ENCODE results near the gene PWP1.

The PWP1 gene

DNA sequence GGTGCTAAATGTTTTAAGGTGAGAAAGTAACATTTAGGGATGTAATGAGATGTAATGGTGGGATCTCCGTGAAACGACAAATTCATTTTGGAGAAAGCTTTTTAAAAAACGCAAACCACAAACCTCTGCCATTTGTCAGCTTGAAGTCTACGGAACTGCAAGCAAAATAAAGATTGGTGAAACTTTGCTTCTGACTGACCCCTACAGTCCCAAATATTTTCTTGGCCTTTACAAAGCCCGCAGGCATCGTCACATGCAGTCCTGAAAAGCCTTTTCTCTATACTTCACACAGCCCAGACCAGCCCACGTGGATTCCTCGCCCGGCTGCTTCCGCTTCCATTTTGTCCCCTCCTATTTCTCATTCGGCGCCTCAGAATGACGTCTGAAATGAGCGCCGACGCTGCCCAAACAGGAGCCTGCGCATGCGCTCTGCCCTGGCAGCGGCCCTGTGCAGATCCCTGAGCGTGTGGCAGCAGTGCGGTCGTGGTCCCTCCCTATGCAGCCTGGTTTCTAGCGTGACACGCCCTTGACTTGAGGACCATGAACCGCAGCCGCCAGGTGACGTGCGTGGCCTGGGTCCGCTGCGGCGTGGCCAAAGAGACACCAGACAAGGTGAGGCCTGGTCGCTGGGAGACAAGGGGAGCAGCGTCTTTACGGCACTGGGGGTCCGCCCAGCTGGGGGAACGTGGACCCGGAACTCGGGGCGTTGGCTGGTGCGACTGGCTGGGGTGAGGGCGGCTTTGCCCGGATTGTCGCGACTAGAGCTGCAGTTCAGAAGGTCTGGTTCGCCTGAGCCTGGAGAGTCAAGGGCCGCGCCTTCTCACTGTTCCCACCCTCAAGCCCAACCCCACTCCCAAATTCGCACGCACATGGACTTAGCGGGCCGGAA, at the start of gene PWP1:
Gene PWP1, plus strand, starts transcription at position 440 of the 889 bp plus-strand sequence. Its CDS starts 101 bp downstream, at position 541.
- peak; percentile 89 to 92 (median 91) for DNase-seq (ENCODE audit: low read depth in 3 of 3)

DNA sequence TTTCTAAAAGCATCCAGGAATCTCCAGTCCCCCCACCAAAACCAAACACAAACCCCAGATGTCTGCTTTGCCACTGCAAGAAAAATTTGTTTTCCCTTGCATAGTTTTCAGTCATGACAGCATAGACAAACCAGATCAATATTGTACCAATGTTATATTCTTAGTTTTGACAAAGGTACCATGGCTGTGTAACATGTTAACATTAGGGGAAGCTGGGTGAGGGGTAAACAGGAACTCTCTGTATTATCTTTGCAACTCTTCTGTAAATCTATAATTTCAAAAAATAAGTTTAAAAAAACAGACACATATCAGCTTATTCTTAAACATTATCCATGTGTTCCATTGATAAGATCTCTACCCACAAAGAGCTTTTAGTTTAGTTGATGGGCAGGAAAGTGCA, 44.4 kb upstream of the PWP1 start:
- DNase-seq (ENCODE audit: low read depth in 3 of 3) = no peak

DNA sequence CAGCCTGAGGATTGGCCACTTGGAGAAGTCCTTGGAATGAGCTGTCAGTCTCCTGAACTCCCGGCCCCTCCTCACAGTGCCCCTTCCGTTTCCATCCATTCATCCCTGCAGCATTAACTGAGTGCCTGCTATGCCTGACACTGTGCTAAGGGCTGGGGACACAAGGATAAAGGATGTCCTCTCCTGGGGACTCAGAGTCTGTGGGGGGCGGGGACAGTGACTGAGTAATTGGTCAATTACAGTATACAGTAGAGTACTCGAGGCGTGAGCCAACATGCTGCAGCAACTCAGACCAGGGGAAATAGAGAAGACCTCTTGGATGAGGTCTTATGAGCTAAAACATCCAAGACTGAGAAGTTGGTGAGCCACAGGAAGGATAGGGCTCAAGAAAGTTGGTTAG, 43.4 kb upstream of the PWP1 start:
- DNase-seq (ENCODE audit: low read depth in 3 of 3) = no peak

DNA sequence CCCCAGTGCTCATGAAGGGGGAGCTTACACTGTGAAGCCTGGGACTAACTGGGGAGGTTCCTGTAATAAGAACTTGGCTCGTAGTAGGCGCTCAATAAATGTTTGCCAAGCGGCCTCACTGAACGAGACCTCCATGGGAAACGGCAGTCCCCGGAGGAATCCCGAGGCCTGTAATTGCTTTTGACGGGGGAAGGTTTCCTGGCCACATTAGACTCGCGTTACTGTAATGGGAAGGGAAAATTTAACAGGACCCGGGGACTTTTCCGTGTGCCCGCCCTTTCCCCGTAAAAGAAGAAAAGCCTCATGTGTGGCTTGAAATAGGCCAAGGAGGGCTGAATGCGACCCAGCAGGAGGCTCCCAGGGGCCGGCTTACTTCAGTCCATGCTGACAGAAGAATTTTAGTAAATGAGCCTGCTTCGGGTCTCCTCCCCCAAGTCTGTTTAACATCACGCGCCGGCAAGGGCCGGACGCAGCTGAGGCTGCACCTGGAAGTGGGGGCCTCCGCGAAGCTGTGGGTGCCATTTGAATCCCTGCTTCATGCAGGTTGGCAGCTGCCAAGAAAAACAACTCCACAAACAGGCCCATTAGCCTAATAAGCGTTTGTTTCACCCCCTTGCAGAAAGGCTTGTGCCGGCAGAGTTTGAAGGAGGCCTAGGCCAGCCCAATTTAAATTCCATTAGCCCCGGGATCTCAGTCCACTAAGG, 39.8 kb upstream of the PWP1 start:
- DNase-seq (ENCODE audit: low read depth in 3 of 3) = no peak

DNA sequence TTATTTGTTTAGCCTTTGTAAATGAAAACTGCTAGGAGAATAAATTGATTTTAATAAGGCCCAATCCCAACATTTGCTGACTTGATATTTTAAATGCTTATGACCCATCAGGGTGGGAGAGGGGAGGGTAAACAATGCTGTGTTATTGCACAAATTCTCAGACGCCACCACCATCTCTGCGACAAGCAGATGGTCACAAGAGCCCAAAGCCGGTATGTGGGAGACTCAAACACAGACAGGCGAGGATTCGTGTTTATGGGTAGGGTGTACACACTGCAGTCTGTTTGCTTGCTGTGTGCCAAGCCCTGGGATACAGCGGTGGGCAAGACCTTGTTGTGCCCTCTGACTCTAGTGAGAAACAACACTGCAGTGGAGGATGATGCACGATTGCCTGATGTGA, 39.2 kb upstream of the PWP1 start:
- no peak for DNase-seq (ENCODE audit: low read depth in 3 of 3)

DNA sequence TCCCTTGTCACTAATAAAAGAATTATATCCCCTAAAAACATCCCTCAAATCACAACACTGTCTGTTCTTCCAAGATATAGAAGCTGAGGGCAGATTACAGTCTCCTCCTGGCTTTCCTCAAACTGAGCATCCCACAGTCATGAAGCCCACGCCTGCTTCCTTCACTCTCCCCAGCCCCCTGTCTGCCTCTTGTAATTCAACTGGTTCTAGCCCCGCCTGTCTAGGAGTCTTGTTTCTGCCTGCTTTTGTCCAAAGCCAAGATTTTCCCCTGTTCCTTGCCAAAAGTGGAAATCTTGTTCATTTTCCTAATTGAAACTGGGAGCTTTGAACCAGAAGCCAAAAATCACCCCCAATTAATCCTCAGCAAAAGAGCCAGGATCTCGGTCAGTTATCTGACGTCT, 35.9 kb upstream of the PWP1 start:
- DNase-seq (ENCODE audit: low read depth in 3 of 3) = no peak

DNA sequence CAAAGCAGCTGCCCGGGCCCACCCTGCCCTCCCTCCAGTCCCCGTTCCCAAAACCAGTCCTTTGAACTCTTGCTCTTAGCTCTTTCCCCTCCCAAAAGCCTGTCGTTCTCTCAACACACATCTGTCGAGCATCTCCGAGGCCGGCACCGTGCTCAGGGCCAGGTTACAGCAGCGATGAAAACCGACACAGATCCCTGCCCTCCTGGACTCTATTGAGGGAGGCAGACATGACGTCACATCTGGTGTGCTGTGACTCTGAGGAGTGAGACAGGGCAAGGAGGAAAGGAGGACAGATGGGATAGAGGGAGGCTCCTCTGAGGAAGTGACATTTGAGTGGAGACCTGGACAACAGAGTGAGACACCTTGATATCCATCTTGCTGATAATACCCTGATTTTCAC, 34.6 kb upstream of the PWP1 start:
- no peak for DNase-seq (ENCODE audit: low read depth in 3 of 3)

DNA sequence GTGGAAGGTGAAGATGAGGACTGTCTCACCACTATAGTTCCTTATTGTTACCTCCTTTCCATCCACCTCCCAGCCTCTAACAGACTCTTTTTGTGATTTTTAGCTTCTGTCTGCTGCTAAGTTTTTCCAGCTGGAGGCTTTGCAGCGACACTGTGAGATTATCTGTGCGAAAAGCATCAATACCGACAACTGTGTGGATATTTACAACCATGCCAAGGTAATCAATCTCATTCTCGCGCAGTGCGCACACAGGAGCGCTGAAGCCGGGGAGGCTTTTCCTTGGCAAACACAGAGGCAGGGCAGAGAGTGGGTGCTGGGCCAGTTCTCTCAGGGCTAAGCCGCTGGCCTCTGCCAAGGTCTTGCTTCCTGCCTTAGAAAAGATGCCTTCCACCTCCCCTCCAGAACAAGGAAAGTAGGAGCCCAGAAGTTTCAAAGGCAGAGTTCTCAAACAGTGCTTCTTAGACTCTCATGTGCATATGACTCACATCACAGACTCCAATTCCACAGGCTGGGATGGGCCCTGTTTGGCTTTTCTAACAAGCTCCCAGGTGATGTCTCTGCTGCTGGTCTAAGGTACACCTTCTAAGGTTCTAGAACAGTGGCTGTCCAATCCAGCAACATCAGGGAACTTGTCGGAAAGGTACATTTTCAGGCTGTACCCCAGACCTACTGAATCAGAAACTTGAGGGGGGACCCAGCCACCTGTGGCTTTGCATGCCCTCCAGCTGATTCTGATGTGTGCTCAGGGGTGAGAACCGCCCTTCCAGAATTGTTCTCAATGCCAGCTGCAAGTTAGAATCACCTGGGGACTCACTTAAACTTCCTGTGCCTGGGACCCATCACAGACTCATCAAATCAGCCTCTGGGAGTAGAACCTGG, 33.8 kb upstream of the PWP1 start:
- no peak for DNase-seq (ENCODE audit: low read depth in 3 of 3)

DNA sequence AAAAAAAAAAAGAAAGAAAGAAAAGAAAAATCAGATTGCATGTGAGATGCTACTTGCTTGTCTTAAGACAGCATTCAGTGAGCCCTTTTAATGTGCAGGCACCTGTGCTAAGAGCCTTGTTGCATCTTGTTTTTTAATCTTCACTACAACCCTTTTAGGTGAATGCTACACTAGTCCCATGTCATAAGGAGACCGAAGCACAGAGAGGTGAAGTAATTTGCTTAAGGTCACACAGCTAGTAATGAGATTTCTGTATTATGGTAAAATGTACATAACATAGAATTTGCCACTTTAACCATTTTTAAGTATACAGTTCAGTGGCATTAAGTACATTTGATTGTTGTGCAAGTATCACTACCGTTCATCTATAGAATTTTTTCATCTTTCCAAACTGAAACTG, 32.1 kb upstream of the PWP1 start:
- DNase-seq (ENCODE audit: low read depth in 3 of 3) = no peak

DNA sequence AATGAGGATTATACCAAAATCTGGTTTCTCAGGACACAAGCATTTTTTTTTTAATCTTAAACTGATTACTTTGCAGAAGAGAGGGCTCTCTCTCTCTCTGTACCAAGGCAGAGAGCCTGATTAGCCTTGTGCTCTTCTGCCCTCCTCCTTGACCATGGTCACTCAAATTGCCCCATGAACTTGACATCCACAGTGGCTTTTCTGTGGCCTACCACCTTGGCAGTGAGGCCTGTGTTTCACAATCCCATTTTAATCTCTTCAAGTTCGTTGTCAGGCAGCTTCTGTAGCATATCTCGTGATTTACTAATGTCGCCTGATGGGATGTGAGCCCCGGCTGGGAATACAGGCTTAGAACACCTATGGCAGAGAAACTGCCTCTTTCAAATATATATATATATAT, 30.7 kb upstream of the PWP1 start:
- DNase-seq (ENCODE audit: low read depth in 3 of 3) = no peak

DNA sequence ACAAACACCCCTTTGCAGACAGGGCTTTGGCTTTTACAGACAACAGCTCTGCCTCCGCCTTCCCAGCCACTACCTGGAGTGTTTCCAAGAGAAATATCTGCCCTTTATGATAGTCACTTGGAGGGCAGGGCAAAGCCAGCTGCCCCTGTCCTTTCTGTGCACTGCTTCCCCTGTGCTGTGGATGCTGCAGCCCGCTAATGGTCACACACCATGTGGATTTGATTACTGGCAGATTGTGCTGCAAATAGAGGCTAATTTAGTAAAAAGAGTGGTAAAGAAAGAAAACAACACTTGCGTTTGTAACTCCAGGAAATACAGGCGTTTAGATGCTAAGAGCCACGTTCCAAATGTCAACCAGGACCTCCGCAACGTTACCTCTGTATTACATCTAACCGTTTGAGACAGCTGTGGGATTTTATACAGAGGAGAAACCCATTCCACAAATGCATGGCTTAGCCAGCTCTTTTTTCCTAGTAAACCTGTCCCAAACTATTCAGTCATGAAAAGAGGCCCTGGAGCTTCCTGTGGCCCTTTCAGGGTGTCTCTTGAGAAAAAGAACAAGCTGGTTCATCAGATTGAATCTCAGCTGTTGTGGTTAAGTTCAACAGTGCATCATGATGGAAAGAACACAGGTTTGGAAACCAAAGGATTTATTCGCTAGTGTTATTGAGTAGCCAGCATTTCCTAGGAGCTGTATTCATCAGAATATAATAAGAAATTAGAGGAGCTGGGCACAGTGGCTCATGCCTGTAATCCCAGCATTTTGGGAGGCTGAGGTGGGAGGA, 30.1 kb upstream of the PWP1 start:
- no peak for DNase-seq (ENCODE audit: low read depth in 3 of 3)

DNA sequence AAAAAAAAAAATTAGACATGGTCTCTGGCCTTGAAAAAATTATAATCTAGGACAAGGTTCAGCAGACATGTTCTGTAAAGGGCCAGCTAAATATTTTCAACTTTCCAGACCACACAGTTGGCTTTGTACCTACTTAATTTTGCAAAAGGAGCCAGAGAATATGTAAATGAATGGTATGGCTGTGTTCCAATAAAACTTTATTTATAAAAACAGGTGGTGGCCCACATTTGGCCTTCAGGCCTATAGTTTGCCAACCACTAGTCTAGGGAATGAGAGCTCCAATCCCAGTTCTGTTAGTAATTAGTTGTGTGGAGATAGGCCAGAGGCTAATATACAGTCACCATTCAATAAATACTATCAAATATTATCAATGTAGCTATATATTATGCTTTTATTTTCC, 29.3 kb upstream of the PWP1 start:
- no peak for DNase-seq (ENCODE audit: low read depth in 3 of 3)

DNA sequence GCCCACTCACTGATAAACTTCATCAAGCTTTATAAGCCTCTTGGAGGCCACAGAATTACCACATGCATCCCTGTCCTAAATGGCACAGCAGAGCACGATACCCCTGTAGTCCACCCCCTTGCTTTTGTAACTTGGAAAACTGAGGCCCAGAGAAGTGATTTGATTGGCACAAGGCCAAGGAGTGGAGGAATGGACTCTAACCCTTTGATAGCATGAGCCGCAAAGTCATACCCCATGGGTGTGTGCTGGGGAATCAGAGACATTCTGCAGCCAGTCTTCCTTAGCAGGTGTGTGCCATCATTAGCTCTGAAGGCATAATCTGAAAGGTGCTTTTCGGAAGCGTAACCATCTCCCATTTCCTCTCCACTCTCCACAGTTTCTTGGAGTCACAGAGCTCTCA, 28.5 kb upstream of the PWP1 start:
- no peak for DNase-seq (ENCODE audit: low read depth in 3 of 3)

DNA sequence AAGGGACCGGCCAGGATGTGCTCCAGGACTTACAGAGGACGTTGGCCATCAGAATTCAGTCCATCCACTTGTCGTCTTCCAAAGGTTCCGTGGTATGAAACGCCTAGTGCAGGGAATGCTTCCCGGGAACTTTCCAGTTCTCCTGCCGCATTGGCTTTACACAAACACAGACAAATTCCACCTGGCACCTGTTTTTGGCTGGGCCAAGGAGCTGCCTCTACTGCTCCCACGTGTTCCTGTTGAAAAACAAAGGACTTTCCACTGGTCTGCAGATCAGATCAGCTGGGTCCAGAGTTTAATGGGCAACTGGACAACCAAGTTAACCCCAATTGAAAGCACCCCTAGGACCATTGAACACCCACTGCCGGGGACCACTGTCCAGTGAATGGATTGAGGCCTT, 28.0 kb upstream of the PWP1 start:
- DNase-seq (ENCODE audit: low read depth in 3 of 3) = no peak

DNA sequence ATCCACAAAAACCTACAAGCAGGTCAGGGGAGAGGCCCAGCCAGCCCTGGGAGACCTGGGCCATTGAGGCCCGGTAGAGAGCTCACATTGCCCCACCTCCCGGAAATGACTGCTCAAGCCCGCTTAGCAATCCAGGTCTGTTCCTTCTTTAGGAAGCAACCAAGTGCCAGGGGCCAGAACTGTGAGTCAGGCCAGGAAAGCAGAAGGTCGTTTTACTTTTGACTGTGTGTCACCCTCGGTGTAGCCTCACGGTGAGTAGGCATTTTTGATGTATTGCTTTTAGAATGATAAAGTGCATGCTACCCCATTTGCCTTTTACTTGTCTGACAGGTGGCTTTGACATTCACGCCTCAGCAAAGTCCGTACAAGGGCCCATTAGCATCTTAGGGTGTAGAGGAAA, 25.4 kb upstream of the PWP1 start:
- no peak for DNase-seq (ENCODE audit: low read depth in 3 of 3)

DNA sequence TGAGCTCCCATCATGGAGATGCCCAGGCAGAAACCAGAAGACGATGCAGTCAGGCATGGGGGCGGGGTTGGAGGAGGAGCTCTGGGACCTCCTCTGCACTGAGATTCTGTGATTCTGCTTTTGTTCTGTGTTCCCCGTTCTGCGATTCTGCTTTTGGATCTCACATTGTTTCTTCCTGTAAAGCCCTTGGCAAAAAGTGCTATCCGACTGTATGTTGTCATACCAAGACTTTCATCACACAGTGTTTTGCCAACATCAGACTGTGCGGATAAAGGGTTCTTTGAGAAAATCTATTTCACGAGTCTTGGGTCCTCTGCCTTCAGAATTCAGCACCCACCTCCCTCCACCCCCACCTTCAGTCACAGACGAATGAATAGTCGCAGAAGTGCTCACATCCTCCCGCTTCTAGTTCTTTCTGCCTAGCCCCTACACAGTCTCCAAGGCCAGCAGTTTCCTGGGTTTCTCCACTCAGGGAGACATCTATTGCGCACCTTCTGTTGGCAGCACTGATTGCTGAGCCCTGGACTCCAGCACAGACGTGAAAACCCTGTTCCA, 24.7 kb upstream of the PWP1 start:
- DNase-seq (ENCODE audit: low read depth in 3 of 3) = no peak

DNA sequence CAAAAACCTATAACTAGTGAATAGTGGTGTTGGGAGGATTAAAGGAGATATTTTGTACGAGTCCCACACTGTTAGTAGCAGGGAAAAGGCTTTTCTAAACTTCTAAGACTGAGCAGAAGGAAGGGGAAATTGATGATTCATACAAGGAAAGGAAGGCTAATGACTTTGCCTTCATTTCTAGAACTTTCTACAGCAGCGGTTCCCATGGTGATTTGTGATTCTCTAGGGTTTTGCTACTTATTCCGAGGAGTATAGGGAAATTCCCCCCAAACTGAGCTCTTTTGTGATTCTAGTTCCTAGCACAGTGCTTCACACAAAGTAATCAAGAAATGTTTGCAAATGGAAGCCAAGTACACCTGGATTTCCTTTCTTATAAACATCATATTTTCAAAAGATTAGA, 23.8 kb upstream of the PWP1 start:
- DNase-seq (ENCODE audit: low read depth in 3 of 3) = no peak

DNA sequence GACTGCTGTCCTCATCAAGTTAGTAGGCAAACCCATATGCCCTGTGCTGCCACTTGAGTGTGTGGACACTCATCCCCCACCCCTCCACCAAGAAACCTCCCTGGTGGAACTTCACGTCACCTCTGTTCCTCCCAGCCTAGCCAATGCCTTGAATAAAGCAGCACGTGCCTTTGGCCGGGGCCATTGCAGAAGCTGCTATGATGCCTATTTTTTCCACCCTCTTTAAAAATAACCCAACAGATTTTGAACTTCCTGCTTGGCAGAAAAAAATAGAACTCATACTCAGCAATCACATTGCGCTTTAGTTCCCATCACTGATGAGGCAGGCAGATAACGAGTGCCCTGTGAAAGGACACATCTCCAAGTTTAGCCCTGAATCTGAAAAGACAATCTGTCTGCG, 23.1 kb upstream of the PWP1 start:
- no peak for DNase-seq (ENCODE audit: low read depth in 3 of 3)

DNA sequence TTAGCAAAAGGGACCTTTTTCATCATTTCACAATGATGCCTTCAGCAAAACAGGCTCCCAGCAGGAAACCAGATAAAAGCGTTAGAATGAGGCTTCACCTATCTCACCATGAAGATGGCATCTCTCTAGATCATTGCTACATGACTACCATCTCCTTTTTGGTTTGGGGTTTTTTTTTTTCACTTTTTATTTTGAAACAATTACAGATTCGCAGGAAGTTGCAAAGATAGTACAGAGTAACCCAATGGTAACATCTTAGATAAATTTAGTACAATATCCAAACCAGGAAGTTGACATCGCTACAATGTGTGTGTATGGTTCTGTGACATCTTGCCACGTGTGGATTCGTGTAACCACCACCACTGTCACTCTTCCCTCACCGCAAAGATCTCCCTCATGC, 22.3 kb upstream of the PWP1 start:
- DNase-seq (ENCODE audit: low read depth in 3 of 3) = no peak

DNA sequence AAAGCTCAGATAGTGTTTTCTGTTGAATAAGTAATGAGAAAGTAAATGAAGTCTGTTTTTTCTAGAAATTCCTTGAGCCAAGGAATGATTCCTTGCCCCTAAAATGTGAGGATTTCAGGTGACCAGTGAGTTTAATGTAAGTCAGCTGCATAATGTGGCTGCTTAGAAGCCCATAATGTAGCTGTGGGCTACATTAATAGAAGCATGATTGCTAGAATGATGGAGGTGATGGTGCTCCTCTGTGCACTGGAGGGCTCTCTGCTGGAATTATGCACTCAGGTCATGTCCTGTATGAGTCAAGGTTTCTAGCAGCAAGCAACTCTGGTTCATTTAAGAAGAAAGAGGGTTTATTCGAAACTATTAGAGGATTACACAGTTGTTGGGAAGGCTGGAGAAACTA, 19.6 kb upstream of the PWP1 start:
- no peak for DNase-seq (ENCODE audit: low read depth in 3 of 3)

DNA sequence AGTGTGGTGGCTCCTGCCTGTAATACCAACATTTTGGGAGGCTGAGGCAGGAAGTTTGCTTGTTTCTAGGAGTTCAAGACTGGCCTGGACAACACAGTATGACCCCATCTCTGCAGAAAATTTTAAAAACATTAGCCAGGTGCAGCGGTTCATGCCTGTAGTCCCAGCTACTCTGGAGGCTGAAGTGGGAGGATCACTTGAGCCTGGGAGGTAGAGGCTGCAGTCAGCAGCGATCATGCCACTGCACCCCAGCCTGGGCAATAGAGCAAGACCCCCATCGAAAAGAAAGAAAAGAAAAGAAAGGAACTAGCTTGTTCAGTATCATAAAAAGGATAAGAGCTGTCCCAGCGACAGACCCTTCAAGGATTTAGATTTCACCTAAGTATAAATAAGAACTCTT, 18.1 kb upstream of the PWP1 start:
- no peak for DNase-seq (ENCODE audit: low read depth in 3 of 3)
